OCI-LY3 (cell line): Measurements from ENCODE around the gene PRMT1.

Experiments
- H2AFZ ChIP-seq: fragments of 200-600, 300-600 bp; shearing (Covaris generic); 2 replicates; pipeline ENCODE4 v1.6.0; 2014; ENCODE audit warnings: antibody characterized with exemption, low read depth, low read length
- H3K27ac ChIP-seq: fragments of 200-600, 300-600 bp; sonication (generic); 2 replicates; pipeline ENCODE4 v1.5.1; 2014; ENCODE audit warnings: mild to moderate bottlenecking, low read length, moderate library complexity, mixed read lengths
- H3K27me3 ChIP-seq: fragments of 200-600, 300-600 bp; sonication (generic); 2 replicates; pipeline ENCODE4 v1.6.1; 2014; ENCODE audit warnings: low read depth, low read length, mixed read lengths
- H3K36me3 ChIP-seq: fragments of 200-600, 300-600 bp; sonication (generic); replicated peaks from 2 replicates; pipeline ENCODE3; 2014; ENCODE audit warnings: low read depth, low read length, mixed read lengths
- H3K4me1 ChIP-seq: fragments of 300-600, 200-600 bp; sonication (generic); 2 replicates; pipeline ENCODE4 v1.6.1; 2014; ENCODE audit warnings: low read length, mixed read lengths
- H3K4me2 ChIP-seq: fragments of 200-600, 300-600 bp; sonication (generic); 2 replicates; pipeline ENCODE4 v1.6.1; 2014; ENCODE audit warnings: low read length, mixed read lengths
- H3K4me3 ChIP-seq: fragments of 300-600, 200-600 bp; sonication (generic); 2 replicates; pipeline ENCODE4 v1.5.1; 2014; ENCODE audit warnings: antibody characterized with exemption, mild to moderate bottlenecking, low read length, moderate library complexity
- H3K79me2 ChIP-seq: fragments of 300-600, 200-600 bp; shearing (Covaris generic); 2 replicates; pipeline ENCODE4 v1.6.1; 2014; ENCODE audit warnings: mild to moderate bottlenecking, low read length, mixed read lengths
- H3K9ac ChIP-seq: fragments of 300-600, 200-600 bp; shearing (Covaris generic); 2 replicates; pipeline ENCODE4 v1.6.0; 2014; ENCODE audit warnings: mild to moderate bottlenecking, low read length, moderate library complexity
- H3K9me3 ChIP-seq: fragments of 200-600, 300-600 bp; shearing (Covaris generic); 2 replicates; pipeline ENCODE4 v1.6.1; 2014; ENCODE audit warnings: low read length, mixed read lengths; ENCODE audit not compliant: insufficient read depth
- H4K20me1 ChIP-seq: fragments of 200-600, 300-600 bp; sonication (generic); 2 replicates; pipeline ENCODE4 v1.6.1; 2016; ENCODE audit warnings: low read length, mixed read lengths; ENCODE audit not compliant: insufficient read depth
- EZH2phosphoT487 ChIP-seq: fragments of 200-600 bp; shearing (Covaris generic); IDR thresholded peaks from 2 replicates; pipeline ENCODE4 v1.6.1; 2018; ENCODE audit warnings: antibody characterized with exemption, mixed run types, low read depth
- TF ChIP-seq, protein P1 (sequence below): fragments of 200-600, 300-600 bp; sonication (generic); IDR thresholded peaks from 2 replicates; pipeline ENCODE4 v1.5.1; 2014; ENCODE audit warnings: antibody characterized with exemption, low read length, low read depth

PRMT1 gene

DNA sequence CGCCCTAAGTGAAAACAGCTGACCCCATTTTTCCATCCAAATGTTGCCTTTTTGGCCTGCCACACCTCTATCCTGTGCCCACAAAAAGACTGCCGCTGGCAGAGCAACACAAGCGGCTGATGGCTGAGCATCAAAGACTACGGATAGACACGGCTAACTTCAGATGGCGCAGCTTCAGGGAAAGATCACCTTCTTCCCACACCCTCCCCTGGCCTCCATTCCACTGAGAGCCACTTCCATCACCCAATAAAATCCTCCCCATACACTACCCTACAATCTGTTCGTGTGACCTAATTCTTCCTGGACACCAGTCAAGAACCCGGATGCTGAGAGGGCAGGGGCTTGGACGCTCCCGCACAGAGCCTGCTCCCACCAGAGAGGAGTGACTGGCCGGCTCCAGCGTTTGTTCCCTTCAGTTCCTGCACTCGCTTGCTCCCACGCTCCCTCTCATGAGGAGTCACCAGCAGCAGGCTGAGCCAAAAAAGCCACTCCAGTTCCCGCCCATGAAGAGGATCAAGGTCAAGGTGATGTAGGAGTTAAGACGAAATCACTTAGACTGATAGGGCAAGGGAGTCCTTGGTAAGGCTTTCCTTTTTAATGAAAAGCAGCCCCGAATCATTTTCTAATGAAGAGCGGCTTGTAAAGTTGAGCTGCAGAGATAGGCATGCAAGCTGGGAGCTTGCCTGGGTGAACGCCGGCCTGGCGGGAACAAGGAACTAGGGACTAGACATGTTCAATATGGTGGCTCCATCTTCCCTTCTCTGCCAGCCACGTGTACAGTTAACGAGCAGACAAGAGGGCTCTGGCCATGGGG is 50.4 kb downstream of the PRMT1 start:
- Histone ChIP-seq H3K4me2 (no peak overlapping the region), H3K4me3 (no peak overlapping the region), H3K79me2 (no peaks in the 10 kb centered on the region), H3K27ac (no peak overlapping the region), H3K36me3 (no peaks in the 10 kb centered on the region), H3K9ac (no peak overlapping the region), H3K27me3 (no peaks in the 10 kb centered on the region), H2AFZ (no peak overlapping the region), H3K4me1 (no peaks in the 10 kb centered on the region), H4K20me1 (no peaks in the 10 kb centered on the region), H3K9me3 (no peaks in the 10 kb centered on the region)
- TF ChIP-seq, protein P1, sequence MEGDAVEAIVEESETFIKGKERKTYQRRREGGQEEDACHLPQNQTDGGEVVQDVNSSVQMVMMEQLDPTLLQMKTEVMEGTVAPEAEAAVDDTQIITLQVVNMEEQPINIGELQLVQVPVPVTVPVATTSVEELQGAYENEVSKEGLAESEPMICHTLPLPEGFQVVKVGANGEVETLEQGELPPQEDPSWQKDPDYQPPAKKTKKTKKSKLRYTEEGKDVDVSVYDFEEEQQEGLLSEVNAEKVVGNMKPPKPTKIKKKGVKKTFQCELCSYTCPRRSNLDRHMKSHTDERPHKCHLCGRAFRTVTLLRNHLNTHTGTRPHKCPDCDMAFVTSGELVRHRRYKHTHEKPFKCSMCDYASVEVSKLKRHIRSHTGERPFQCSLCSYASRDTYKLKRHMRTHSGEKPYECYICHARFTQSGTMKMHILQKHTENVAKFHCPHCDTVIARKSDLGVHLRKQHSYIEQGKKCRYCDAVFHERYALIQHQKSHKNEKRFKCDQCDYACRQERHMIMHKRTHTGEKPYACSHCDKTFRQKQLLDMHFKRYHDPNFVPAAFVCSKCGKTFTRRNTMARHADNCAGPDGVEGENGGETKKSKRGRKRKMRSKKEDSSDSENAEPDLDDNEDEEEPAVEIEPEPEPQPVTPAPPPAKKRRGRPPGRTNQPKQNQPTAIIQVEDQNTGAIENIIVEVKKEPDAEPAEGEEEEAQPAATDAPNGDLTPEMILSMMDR = no peak
- no peak for TF ChIP-seq EZH2phosphoT487

GRCh38 chr19:49730166-49730565 is 53.1 kb downstream of the PRMT1 start:
- Histone ChIP-seq H3K79me2 (no peaks in the 10 kb centered on the region), H3K4me3 (no peak overlapping the region), H3K9me3 (no peaks in the 10 kb centered on the region), H3K27ac (no peak overlapping the region), H3K4me2 (no peak overlapping the region), H3K9ac (no peak overlapping the region), H3K36me3 (no peaks in the 10 kb centered on the region), H2AFZ (no peak overlapping the region), H4K20me1 (no peaks in the 10 kb centered on the region), H3K4me1 (no peaks in the 10 kb centered on the region), H3K27me3 (no peaks in the 10 kb centered on the region)
- no peak for TF ChIP-seq EZH2phosphoT487
- TF ChIP-seq, protein P1 = no peak
